CD1c-positive myeloid dendritic cell (primary cell): ENCODE measurements around the gene PCGF5.
A peak's percentile ranks its signal among the peaks of the same experiment; 100 is the strongest.
"Not testable (repeated sequence)": the region's sequence is repeated elsewhere in the genome, so short reads cannot be mapped to it uniquely, and the experiment has no call there.

ENCODE experiments used
- DNase-seq: peaks from one replicate; pipeline ENCODE4 v3.0.0-alpha.2; 2016; ENCODE audit errors: extremely low spot score

Gene PCGF5

DNA sequence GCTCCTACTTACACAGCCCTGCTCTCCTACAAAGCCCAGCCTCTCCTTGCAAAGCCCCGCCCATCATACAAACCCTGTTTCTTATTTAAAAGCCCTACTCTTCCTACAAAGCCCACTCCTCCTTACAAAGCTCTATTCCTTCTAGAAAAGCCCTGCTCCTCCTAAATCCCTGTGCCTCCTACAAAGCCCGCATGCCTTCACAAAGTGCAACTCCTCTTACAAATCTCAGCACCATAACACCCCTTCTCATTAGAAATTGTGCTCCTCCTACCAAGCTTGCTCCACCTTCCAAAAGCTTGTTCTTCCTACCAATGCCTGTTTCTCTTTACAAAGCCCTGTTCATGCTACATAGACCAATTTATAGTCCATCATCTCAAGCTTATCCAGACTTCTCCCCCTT, 66.1 kb downstream of the PCGF5 start:
- DNase-seq = no peak

DNA sequence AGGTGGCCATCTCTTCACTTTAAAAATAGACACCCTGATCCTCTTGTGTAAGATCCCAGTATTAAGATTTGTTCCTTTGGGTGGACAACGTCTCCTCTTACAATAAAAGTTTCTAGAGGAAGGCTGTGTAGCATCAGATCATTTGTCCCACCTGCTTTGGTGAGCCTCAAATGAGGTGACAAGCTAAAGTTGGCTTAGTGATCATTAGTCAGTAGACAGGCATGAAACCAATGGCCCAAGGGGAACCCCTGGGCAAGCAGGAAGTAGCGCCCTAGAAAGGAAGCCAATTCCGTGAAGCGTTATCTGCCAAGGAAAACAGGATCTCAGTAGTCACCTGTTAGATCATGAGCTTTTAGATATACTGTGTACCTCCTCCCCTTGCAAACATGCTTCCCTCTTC, 66.8 kb downstream of the PCGF5 start:
- DNase-seq = no peak

DNA sequence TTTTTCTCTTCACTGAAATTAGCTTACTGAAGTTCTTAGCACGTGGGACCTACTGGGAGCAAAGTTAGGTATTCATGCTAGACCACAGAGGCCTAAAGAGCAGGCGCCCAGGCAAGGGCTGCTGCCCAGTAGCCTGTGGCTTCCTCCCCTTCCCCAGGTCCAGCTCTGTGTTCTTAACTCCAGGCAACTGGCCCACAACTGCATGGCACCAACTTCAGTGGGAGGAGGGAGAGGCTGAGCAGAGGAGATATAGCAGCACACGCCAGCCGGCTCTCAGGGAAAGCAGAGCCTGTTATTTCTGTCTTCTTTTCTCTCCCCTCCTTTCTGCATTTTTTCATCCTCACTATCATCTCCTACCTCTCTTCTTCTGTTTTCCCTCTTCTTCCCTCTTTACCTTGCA, 67.4 kb downstream of the PCGF5 start:
- DNase-seq = no peak

DNA sequence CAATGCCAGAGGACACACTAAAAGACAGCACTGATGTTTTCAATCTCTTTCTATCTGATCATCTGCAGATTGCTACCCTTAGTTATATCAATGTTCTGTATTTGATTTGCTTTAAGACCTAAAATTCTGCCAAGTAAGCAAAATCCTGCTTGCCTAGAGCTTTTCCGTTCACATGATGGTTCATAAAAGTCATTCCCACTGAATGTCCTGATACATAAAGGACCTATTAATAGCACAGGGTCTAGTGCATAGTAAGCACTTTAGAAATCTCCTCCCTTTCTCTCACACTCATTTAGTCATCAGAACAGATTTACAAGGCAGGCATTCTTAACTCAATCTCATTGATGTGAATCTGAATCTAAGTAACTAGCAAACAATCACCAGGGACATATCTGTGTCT, 68.8 kb downstream of the PCGF5 start:
- no peak for DNase-seq

DNA sequence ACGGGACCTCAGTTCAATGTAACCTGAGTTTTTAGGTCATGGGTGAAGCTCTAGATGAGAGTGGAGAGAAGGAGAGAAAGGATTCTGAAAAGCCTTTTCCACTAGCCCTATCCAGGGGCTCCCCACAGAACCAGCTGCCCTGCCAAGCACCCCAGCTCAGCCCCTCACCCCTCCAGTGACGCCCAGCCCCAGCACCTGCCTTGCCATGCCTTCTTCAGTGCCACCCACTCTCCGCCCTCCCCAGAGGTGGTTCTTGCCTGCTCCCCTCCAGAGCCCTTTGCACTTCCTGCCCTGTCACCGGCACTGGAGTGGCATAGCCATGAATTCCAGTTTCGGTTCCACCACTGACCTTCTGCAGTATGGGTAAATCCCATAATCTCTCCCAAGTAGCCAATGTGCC, 70.1 kb downstream of the PCGF5 start:
- DNase-seq = no peak

DNA sequence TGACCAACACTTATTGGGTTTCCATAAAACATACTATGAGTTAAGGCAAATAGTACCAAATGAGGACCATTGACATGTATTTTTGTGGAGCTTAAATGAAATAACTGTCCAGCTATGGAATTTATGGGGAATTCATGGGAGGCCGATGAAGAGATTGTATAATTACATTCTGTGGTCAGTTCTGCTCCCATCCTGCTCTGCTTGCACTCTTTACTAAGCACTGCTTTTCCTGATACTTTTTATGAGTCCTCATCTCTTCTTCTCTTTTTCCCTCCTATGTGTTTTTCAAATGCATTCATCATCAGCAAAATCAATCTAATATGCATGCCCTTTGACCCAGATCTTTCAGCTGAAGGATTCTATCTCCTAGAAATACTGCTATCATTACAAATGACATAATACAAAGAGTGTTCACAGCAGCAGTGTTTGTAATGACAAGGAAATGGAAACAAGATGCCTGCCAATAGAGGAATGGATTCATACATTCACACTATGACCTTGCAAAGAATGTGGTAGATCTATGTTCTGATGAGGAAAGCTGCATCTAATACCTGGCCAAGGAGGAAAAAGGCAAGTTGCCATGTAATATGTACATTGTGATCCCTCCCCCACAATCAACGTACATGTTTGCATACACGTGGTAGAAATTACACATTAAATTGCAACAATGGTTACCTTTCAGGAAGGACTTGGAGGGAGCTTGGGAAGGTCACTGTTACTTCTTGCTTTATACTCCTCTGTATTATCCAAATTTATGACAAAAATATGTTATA, 73.9 kb downstream of the PCGF5 start:
- DNase-seq = no peak

DNA sequence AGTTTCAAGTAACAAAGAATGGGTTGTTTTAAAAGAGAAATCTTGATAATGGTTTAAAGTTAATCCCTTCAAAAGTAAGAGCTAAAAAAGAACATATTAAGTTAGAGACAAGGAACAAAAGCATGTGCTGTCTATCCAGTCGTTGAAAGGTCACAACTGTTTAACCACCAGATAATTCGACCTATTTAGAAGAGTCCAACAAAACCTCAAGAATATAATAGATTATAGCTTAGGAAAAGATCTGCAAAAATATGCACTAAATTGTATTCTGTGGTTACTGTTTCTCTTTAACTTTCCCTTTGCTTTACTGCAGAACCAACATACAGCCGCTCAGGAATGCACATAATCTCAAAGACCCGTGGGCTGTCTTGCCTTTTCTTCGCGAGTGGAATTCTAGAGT, 74.9 kb downstream of the PCGF5 start:
- no peak for DNase-seq

DNA sequence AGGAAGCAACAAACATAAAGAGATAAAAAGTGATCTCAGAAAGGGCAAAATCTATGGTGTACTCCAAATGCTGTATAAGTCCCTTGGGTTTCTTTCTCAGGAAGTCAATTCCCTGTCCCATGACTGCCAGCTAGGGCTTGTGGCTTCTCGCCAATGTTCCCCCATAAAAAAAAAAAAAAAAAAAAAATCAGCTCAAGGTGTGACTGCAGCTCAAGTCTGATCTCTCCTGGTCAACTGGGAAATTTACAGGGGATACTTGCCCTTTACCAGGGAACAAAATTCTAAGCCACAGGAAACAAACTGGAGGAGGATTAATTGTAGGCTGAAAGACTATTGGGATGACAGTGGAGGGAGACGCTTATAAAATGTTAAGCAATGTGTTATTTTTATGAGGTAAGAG, 76.0 kb downstream of the PCGF5 start:
- no peak for DNase-seq

DNA sequence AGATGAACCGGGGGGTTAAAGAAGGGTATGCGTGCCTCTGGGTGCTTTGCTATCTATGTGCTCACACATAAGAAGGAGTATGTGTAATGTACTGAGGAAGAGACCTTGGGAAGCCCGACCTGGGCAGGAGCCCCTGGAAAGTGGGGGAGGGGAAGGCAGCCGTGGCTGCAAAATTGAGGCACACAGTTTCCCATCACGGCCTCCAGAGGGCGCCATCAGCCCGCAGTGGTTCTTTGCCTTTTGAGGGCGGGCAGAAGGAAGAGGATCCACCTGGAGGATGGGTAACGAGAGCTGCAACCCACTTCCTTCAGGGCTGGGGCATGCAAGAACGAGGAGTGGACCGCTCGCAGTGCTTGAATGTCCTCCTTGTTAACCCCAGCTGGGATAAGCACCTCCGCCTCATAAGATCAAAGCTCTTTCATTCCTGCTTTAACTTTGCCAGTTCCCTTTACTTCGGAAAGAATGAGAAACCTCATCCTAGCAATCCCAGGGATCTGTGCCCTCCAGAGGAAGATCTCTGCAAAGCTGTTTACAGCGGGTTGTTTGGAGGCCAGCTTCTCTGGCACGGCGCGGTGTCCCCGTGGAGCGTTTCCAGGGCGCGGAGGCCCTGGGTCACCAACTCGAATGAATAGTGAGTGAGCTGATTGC, 77.9 kb downstream of the PCGF5 start:
- peak; percentile 74 for DNase-seq

DNA sequence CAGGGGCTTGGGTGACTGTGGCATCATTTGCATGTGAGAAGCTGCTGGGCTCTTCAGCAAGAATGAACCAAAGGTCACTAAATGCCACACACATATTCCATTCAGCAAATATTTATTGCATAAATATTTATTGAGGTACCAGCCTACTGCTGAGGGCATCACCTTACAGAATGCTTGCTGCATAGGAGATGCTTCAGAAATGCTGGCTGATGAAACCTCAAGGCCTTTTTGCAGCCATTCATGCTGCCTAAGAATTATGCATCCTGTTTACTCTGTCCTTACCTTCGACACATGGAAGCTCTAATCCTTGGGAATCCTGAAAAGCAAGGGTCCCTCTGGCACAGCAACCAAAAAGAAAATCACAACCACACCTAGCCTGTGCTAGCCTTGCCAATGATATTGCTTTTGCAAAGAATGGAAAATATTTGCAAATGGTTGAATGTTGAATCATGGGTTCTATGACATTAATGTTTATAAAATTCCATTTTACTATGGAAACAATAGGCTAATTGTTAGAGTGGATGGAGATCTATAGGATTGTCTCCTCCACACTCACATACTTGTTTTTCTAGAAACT, 79.6 kb downstream of the PCGF5 start:
- no peak for DNase-seq

DNA sequence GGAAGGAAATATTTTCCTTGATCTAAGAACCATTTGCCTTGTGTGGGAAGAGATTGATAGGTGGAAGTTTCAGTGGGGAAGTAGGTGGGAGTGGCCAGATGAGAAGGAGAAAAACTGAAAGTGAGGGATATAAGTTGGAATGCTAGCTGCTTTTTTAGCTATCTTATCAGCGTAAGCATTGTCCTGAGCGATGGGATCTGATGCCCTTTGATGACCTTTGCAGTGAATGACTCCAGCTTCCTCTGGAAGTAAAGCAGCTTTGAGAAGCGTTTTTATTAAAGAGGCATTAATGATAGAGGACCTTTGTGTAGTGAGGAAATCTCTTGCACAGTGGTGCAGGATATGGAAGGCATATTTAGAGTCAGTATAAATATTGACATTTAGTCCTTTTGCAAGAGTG, 82.5 kb downstream of the PCGF5 start:
- not testable (repeated sequence) for DNase-seq

DNA sequence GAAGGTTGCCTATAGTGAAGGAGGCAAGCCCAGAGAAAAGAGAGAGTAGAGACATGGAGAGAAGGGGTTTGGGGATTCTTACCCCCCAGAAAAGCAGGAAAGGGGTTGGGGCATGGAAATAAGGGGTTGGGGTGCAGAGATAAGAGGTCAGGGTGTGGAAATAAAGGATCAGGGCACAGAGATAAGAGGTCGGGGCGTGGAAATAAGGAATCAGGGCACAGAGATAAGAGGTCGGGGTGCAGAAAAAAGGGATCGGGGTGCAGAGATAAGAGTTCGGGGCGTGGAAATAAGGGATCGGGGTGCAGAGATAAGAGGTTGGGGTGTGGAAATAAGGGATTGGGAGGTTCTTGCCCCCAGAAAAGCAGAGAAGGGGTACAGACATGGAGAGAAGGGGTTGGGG, 85.5 kb downstream of the PCGF5 start:
- not testable (repeated sequence) for DNase-seq

DNA sequence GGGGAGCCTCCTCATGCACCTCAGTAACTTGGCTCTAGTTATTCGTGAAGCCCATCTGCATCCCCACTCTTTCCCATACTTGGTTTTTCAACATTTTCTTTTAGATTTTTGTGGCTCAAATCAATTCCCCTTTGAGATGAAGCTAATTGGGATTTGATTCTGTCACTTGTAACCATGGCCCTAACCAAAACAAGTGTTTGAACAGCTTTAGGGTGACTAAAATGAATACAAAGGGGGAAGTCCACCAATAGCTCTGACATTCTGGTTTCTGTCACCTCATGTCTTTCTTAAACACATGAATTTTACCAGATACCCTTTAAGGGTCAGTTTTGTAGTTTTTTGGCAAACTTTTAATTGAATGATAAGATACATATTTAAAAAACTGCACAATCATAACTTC, 87.0 kb downstream of the PCGF5 start:
- no peak for DNase-seq

DNA sequence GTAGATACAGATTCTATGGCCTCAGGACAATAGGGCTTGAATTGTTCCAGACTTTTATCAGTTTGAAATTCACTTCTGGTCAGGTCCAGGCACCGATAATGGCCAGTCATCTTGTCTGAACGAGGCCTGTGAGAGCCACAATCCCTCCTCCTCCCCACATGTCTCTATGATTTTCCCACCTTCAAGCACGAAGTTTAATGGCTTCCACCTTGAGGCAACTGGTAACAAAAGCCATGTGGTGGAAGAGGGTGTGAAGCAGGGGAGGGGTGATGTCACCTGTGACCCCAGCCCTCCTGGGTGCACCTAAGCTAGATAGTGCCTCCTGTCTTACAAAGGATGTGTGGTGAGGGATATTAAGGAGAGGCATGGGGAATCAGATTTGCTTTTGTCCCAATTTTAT, 89.2 kb downstream of the PCGF5 start:
- DNase-seq = no peak

DNA sequence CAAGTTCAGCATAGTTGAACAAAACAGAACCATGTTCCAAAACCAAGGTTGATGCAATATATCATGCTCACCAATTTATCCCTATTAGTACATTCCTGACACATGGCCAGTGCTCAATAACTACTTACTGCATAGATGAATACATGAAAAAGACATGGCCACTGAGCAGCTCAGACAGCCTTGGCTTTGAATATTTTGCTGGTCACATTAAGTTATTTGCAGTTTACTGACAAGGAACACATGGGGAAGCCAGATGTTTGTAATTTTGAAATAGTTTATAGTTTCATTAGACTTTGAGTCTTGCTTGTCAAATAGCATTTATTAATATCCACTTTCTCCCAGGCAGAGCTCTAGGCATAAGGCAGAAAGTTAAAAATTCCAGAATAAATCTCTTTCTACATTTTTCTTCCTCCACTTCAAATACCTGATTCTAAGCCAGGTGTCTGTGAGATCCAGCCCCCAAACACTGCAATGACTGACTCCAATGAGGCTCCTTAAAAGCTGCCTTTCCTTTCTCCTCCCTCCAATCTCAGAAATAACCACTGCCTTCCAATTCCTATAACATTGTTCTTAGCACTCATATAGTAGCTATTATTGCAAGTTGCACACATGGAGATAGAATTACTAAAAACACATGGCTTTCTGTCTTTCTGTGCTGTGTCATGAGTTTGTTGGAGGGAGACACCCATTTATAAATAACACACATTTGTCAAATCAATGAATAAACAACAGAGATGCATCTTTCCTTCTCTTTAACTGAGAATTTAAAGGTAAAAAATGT, 91.3 kb downstream of the PCGF5 start:
- DNase-seq = no peak

DNA sequence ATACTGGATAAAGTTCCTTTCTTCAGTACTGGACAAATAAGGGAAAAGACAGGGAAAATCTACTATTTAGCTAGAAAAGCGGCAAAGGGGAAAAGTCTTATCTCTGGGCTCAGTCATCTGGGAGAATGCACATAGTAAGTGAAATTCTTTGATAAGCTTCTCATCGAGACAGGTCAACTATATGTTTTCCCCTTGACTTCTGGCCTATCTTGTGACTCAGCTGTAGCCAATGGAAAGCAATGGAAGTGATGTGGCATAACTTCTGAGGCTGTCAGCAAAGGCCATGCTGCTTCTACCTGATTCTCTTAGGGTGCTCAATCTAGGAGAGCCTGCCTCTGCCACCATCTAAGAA, 91.9 kb downstream of the PCGF5 start:
- no peak for DNase-seq

DNA sequence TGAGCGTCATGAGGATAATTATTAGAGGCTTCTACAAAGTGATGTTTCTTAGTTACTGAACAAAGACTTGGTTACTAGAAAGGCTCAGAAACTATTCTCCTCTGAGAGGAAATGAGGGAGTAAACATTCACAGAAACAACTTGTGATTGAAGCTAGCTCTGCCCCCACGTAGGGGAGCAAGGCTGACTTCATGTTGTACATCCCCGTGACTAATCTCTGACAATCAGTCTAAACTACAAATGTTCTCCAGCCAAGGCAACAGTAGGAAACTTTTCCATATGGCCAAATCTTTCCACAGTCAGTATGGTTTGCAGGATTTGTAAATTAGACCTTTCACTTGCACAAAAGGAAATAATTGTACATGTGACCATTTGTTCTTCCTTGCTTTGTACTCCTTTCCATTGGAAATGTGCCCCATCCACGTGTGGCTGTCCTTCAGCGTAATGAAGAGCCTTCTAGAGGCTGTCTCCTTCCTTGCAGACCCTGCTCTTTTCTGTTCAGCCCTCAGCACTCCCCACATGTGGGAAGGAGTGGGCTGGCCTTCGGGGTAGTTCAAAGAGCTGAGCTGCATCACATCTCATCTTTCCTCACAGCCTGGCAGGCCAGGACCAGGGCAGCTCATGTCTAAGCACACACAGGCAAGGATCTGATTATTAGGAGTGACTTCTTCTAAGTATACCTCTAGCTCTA, 93.5 kb downstream of the PCGF5 start:
- no peak for DNase-seq

DNA sequence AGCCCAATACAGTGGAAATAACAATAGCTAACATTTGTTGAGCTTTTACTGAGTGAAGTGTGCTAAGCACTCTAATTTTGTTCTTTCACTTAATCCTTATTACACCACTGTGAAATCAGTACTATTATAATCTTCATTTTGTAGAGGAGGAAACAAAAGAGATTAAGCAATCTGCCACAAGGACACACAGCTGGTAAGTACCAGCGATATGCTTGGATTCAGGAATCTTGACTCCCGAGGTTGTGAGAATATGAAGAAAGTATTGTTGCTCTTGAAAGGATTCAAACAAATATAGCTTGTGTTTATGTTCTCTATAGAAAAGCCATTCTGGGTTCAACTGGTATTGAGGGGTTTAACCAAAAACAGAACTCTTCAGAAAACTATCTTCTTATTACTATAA, 96.0 kb downstream of the PCGF5 start:
- DNase-seq = no peak

DNA sequence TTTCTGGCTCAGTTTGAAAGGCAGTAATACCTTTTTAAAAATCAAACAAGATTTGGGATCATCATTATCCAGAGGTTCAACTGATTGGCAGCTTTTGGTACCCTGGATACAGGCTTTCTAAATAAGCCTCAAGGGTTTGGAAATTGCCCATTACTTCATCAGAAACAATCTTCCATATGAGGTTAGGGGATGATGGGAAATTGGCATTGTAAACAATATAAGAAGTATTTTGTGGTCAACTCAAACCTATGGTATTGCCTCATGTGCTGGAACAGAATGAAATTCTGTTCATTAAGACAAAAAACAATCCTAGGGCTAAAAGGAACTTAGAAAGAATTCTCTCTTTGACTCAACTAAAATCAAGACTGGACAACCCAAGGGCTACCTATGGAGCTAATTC, 97.1 kb downstream of the PCGF5 start:
- no peak for DNase-seq

DNA sequence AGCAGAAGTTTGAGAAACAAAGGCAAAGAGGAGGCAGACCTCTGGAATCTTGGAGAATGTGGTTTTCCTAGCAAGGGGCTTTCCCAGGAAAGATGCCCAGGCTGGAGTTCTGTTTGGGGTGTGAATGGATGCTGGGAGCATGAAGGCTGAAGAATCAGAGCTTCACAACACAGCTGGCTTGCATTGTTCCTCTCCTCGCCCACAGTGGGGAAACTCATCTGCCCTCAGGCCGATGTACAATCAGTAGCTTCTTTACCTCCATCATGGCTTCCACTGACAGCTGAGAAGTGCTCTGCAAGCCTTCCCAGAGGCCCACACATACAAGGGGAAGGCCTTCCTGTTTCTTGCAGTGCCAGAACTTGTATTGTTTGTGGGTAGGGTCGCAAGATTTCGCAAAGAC, 98.9 kb downstream of the PCGF5 start:
- DNase-seq = no peak

DNA sequence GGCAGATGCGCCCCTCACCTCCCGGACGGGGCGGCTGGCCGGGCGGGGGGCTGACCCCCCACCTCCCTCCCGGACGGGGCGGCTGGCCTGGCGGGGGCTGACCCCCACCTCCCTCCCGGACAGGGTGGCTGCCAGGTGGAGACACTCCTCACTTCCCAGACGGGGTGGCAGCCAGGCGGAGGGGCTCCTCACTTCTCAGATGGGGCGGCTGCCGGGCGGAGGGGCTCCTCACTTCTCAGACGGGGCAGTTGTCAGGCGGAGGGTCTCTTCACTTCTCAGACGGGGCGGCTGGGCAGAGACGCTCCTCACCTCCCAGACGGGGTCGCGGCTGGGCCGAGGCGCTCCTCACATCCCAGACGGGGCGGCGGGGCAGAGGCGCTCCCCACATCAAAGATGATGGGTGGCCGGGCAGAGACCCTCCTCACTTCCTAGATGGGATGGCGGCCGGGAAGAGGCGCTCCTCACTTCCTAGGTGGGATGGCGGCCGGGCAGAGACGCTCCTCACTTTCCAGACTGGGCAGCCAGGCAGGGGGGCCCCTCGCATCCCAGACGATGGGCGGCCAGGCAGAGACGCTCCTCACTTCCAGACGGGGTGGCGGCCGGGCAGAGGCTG, 102.9 kb downstream of the PCGF5 start:
- DNase-seq = not testable (repeated sequence)
